Measurements from ENCODE around the gene HPCAL1. TPM values are rescaled to one million over a fixed set of nuclear protein-coding genes. Genes with fewer than 3 reads are reported as not detected.

Gene HPCAL1
- total RNA-seq, 6 experiments from 2014 or later = 36.3 to 60.3 (median 57.2) TPM

DNA sequence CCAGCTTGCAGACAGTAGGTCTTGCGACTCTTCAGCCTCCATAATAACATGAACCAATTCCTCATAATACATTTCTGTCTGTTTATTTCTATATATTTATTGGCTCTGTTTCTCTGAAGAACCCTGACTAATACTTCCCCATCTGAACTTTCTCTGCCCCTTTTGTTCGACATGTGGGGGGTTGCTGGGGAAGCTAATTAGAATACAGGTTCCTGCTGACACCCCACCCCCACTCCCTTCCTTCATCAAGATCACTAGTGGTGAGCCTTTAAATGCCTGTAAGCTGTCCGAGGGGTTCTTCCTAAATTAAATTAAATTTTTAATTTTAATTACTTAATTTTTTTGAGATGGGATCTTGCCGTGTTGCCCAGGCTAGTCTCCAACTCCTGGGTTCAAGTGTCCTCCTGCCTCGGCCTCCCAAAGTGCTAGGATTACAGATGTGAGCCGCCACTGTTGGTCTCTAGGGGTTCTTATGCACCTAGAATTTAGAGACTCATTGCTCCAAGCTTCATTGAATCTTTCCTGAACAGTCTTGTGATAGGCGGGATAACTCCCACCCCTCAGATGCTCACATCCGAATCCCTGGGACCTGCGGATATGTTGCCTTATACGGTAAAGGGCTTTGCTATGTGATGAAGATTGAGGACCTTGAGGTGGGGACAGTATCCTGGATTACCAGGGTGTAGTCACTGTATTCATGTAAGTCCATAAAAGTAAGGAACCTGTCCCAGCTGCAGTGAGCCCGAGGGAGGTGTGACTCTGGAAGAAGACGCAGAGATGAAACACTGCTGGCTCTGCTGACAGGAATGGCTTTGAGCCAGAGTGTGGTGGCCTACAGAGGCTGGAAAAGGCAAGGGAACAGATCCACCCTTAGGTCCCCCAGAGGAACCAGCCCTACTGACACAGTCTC lies 26.2 kb downstream of the HPCAL1 start:
- Mint-ChIP-seq H3K27me3 (ENCODE audit: insufficient read depth) (peaks cover 9% of the 10 kb centered on the region), H3K9me3 (no peaks in the 10 kb centered on the region), H3K36me3 (ENCODE audit: low read depth) (no peaks in the 10 kb centered on the region), H3K27ac (peak overlapping the region; percentile 29; the same call in 1 of the 2 replicates), H3K4me1 (ENCODE audit: low read depth) (peaks cover 63% of the 10 kb centered on the region), H3K4me3 (no peak overlapping the region)
- TF ChIP-seq, protein P1, sequence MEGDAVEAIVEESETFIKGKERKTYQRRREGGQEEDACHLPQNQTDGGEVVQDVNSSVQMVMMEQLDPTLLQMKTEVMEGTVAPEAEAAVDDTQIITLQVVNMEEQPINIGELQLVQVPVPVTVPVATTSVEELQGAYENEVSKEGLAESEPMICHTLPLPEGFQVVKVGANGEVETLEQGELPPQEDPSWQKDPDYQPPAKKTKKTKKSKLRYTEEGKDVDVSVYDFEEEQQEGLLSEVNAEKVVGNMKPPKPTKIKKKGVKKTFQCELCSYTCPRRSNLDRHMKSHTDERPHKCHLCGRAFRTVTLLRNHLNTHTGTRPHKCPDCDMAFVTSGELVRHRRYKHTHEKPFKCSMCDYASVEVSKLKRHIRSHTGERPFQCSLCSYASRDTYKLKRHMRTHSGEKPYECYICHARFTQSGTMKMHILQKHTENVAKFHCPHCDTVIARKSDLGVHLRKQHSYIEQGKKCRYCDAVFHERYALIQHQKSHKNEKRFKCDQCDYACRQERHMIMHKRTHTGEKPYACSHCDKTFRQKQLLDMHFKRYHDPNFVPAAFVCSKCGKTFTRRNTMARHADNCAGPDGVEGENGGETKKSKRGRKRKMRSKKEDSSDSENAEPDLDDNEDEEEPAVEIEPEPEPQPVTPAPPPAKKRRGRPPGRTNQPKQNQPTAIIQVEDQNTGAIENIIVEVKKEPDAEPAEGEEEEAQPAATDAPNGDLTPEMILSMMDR (IDR thresholded peaks at IDR 0.05) = no peak
- DNase-seq = no peak

DNA sequence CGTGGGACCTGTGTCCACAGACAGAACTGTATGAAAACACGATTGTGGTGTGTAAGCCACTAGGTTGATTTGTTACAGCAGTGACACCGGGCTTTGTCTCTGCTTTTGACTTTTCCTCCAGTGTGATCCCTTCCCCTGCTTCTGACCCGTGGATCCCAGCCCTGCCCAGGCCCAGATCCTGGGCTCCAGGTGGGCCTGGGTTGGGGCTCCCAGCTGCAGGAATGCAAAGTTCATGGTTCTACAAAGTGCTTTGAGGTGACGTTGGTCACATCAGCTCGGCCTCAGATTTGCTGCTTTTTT lies 26.8 kb downstream of the HPCAL1 start:
- Mint-ChIP-seq H3K36me3 (ENCODE audit: low read depth) (no peaks in the 10 kb centered on the region), H3K4me1 (ENCODE audit: low read depth) (peaks cover 59% of the 10 kb centered on the region), H3K9me3 (no peaks in the 10 kb centered on the region), H3K27ac (no peak overlapping the region), H3K4me3 (no peak overlapping the region), H3K27me3 (ENCODE audit: insufficient read depth) (peaks cover 9% of the 10 kb centered on the region)
- no peak for DNase-seq
- TF ChIP-seq, protein P1 (IDR thresholded peaks at IDR 0.05) = no peak

DNA sequence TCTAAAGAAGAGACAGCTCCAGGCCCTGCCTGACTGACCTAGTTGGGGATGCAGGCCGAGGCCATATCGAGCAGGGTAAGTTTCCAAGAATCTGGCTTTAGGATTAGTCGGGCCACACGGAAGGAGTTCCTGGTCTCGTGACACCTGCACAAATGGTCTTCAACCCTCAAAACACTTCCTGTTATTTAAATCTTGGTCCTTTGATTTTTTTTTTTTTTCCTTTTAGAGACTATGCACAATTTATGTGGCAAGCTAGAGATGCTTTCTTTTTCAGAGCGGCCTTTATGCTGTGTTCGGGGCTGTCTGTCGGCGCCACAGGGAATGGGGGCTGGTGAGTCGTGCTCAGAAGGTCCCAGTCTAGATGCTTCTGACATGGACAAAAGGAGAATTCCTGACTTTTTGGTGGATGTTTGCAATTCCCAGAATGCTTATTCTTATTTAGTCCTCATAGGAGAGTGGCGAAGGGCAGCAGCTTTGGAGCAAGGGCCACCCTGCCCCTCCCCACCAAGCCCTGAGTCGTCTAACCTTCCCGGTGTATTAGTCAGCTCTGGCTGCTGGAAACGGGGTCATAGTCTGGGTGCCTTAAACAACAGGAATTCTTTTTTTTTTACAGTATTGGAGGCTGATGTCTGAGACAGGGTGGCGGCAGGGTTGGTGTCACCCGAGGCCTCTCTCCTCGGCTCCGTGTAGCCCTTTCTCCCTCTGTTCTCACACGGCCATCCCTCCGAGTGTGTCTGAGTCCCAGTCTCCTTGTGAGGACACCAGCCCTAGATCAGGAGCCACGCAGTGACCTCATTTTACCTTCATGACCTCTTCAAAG lies 27.4 kb downstream of the HPCAL1 start:
- Mint-ChIP-seq H3K36me3 (ENCODE audit: low read depth) (peaks cover 5% of the 10 kb centered on the region), H3K4me3 (peak overlapping the region; percentile 64), H3K27ac (peak overlapping the region; percentile 68), H3K27me3 (ENCODE audit: insufficient read depth) (peaks cover 7% of the 10 kb centered on the region), H3K9me3 (peaks cover 1% of the 10 kb centered on the region), H3K4me1 (ENCODE audit: low read depth) (peaks cover 59% of the 10 kb centered on the region)
- peak; percentile 42 for DNase-seq
- TF ChIP-seq, protein P1 (IDR thresholded peaks at IDR 0.05) = no peak

DNA sequence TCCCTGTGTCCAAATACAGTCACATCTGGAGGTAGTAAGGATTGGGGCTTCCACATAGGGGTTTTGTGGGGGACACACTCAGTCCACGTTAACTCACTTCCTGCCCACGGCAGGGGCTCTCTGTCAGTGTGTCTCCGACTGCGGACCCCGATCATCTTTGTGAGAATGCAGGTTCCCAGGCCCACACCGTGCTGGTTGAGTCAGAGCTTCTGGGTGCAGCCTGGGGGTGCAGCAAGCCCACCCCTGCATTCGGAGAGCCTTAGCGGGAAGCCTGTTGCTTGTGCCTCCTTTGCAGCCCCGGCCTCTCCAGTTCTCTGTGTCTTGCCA lies 28.0 kb downstream of the HPCAL1 start:
- TF ChIP-seq, protein P1 (IDR thresholded peaks at IDR 0.05) = no peak
- peak overlapping the region; percentile 68 for H3K27ac Mint-ChIP-seq
- no peak for DNase-seq
- peak overlapping the region; percentile 64 for H3K4me3 Mint-ChIP-seq
- peaks cover 10% of the 10 kb centered on the region for H3K36me3 Mint-ChIP-seq (ENCODE audit: low read depth)
- peaks cover 7% of the 10 kb centered on the region for H3K27me3 Mint-ChIP-seq (ENCODE audit: insufficient read depth)
- peaks cover 7% of the 10 kb centered on the region for H3K9me3 Mint-ChIP-seq
- peaks cover 59% of the 10 kb centered on the region for H3K4me1 Mint-ChIP-seq (ENCODE audit: low read depth)

DNA sequence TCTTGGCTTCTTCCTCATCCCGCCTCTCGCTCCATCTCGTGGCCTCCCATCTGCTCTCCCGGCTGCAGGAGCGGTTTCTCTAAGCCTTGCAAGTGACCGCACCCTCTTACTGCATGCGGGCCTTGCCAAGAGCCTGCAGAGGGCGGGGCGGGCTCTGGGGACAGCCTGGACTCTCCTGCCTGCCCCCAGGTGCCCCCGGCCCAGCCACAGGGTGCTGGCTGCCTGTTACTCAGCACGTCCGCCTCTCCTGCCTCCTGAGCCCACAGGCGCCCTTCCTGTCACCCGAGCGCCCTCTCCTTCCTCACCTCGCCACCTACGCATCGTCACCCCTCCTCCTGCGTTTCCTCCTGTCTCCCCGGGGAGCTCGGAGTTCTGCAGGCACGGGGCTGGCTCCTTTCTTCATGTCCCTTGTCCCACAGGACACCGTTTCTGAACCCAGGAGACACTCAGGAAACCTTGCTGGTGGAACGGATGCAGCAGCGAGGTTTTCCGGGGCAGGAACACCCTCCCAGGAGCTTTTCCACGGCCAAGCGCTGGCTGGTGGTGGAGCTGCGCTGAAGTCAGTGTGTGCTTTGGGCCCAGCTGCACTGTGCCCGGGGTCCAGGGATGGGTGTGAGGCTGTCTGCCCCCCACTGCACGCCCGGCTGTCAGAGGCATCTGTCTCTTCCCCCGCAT lies 28.5 kb downstream of the HPCAL1 start:
- peaks cover 12% of the 10 kb centered on the region for H3K36me3 Mint-ChIP-seq (ENCODE audit: low read depth)
- peak overlapping the region; percentile 68 for H3K27ac Mint-ChIP-seq
- peaks cover 8% of the 10 kb centered on the region for H3K9me3 Mint-ChIP-seq
- TF ChIP-seq, protein P1 (IDR thresholded peaks at IDR 0.05) = no peak
- no peak for DNase-seq
- H3K27me3 Mint-ChIP-seq (ENCODE audit: insufficient read depth) = peaks cover 7% of the 10 kb centered on the region
- peaks cover 55% of the 10 kb centered on the region for H3K4me1 Mint-ChIP-seq (ENCODE audit: low read depth)
- peak overlapping the region; percentile 64 for H3K4me3 Mint-ChIP-seq
